ENCODE data around the gene KLK12.
A peak's percentile ranks its signal among the peaks of the same experiment; 100 is the strongest.
"Not testable (repeated sequence)": the region's sequence is repeated elsewhere in the genome, so short reads cannot be mapped to it uniquely, and the experiment has no call there.

KLK12 gene

DNA sequence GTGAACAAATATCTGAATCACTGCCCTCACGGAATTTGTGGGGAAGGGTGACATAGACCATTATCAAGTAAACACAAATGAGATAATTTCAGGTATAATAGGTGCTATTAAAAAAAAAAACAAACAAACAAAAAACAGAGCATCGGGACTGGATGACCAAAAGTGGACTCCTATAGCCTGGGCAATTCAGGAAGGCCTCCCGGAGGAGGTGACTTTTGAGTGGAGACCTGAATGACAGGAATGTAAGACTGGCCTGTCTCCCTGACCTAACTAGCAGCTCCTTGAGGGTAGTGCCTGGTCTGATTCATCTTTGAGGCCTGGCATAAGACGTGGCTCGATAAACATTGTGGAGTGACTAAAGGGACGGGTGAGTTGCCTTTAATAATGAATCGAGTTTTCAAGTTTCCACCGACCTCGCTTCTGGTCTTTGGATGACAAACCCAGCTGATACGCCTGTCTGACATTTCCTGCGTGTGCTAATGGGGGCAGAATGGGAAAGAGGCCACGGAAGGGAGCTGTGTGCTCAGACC, 22.1 kb downstream of the KLK12 start:
- DNase-seq, result no peak

GRCh38 chr19:51010066-51010795, 24.6 kb downstream of the KLK12 start:
- DNase-seq, result no peak

DNA sequence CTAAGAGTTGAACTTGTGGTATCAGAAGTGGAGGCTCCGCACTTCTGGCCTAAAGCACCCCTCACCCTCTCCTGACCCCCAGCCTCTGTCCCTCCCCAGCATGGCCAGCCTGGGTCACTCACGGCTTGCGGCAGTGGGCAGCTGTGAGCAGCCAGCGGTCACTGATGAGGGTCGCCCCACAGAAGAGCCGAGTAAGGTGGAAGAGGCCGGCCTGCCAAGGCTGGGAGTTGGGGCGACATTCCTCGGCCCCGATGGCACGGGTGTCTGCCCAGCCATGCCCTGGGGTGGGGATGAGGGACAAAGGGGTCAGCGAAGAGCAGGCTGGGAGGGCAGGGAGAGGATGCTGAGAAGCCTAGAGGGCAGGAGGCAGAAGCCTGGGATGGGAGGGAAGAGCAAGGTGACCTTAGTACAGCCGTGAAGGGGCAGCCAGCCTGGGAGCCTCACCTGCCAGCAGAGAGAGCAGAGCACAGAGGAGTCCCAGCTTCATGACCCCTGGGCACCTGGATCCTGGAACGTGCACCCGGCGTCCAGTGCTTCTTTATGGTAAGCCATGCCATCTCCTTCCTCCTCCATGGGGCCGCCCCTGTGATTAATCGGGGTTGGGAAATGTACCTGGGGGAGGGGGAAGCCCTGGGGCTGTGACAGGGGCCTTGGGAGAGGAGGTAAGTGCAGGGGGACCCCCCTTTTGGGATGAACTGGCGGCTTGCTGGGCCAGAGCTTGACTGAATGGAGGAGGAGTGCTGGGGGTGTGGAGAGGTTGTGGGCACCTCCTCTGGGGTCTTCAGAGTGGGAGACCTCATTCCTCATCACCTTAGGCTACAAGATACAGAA, 25.5 kb downstream of the KLK12 start:
- no peak for DNase-seq

GRCh38 chr19:51007488-51007887, 27.3 kb downstream of the KLK12 start:
- DNase-seq, result no peak

DNA sequence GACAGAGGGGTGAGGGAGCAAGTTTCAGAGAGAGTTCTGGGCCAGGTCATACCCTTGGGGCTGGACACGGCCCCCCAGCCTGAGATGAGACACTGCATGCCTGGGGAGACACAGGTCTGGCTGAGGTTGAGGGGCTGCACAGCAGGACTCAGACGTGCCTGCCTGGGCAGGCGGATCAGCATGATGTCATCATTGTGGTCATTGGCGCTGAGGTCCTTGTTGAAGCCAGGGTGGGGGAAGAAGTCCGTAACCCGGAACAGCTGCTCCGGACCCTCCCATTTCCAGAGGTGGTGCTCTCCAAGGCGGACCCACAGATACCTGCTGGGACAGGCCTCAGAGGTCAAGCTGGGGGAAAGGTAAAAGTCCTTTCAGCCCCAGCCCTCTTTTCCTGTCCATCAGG, 28.4 kb downstream of the KLK12 start:
- DNase-seq, result no peak

- DNase-seq, result no peak
Measured at GRCh38 chr19:51005248-51005647, 29.6 kb downstream of the KLK12 start.

GRCh38 chr19:51003316-51003715, 31.5 kb downstream of the KLK12 start:
- DNase-seq, result no peak

DNA sequence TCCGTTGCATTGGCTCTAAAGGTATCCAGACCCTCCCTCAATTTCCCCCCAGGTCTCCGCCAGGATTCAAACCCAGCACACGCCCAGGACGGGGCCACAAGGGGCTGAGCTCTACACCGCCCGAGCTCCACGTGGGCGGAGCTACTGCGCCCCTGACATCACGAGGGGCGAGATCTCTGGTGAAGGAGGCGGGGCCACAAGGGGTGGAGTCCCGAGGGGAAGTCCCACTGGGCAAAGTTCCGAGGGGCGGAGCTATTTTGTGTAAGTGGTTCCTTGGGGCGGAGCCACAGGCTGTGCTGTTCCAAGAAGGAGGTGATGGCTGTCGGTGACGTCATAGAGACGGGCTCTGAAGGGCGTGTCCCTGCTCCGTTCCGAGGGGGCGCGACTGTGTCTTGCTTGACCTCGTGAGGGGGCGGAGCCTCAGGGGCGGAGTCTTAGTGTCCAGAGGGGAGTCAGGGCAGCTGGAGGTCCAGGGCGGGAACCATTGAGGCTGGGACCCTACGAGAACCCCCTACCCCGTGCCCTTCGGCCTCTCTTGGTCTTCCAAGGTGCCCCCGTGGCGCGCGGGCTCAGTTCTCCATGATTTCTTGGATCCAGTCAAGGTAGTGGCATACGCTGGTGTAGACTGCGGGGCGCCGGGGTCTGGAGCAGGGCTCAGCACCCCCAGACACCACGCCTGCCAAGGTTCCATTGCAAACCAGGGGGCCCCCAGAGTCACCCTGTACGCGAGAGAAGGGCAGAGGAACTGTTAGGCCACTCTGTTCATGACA, 32.1 kb downstream of the KLK12 start:
- peak; percentile 2 for DNase-seq

DNA sequence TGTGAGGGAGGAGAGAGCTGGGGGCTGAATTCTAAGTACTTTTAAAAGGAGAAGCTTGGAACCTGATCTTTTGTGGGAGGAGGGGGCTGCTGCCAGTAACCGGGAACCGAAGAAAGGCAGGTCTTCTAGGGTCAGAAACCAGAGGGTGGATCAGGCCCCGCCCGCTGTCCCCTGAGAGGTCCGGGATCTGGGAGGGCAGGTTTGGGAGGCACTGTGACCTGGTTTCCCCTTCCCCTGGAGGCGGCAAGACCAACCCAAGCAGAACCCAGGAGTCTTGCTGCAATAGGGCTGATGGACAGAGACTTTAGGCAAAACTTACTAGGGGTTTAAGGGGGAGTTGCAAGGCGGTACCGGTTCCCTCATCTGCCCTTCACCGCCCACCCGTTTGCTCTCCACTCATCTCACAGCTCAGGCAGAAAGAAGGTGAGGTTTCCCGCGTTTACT, 32.7 kb downstream of the KLK12 start:
- DNase-seq, result no peak

- DNase-seq, result no peak
Measured at GRCh38 chr19:51001515-51001914, 33.3 kb downstream of the KLK12 start, which contains the start of gene KLK8. KLK8 (minus strand) TSS chr19:51001604; CDS start chr19:51001167, 437 bp downstream.

- DNase-seq, result no peak
Measured at GRCh38 chr19:51000981-51001380, 33.8 kb downstream of the KLK12 start.

- no peak for DNase-seq
Measured at GRCh38 chr19:51000426-51000825, 34.4 kb downstream of the KLK12 start.

DNA sequence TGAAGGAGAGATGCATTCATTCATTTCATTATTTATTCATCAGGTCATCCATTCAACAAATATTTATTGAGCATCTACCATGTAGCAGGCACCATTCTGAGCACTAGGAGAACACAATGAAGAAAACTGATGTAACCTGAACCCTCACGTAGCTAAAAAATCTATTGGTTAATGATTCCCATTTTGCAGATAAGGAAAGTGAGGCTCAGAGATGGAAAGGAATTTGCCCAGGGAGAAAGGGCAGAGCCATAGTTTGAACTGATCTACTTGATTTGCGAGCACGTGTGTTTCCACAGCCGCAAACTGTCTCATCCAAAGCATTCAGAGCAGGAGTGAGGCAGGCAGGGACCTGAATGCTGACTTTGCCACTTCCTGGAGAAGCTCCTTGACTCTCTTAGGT, 36.1 kb downstream of the KLK12 start:
- no peak for DNase-seq

DNA sequence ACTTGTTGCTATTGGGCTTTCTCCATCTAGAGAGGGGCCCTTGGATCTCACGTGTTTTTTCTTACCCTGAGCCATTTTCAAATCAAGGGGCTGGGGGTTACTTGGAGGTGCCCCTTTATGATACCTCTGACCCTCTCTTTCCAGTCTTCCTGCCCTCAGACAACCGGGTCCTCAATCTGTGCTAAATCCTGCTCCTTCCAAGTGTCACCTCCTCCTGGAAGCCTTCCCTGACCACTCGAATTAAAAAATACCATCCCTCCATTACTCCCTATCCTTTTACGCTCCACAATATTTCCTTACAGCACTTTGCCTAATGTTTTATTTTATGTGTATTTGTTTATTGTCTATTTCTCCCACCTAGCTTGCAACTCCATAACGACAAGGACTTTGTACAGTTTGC, 36.7 kb downstream of the KLK12 start:
- no peak for DNase-seq

DNA sequence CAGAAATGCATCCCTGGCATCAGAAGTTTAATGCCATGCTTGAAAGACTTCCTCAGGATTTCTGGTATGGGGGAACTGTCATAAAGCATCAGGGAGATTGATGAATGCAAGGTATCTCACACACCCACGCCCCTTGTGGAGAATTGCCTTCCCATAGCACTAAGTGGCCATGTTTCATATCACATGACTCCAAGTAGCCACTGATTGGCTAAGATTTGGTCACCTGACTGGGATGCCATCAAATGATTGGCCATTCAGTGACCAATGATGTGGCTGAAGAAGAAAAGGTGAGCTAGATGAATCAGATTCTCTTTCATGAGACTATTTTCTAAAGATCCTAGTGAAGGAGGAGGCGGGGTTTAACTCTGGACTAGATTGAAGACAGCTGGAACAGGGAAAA, 40.7 kb downstream of the KLK12 start:
- DNase-seq, result no peak

- no peak for DNase-seq
Measured at GRCh38 chr19:50992666-50993035, 42.2 kb downstream of the KLK12 start.

DNA sequence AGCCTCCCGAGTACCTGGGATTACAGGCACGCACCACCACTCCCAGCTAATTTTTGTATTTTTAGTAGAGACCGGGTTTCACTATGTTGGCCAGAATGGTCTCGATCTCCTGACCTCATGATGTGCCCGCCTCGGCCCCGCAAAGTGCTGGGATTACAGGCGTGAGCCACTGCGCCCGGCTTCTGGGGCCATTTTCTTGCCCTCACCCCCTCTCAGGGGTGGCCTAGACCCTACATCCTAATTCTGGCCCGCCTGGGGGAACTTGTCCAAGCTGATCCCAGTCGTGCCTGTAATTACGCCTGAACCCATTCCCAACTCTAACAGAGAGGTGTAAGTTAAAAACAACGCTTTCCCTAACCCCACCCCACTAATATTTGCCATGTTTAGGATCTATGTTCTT, 50.4 kb downstream of the KLK12 start:
- DNase-seq, result not testable (repeated sequence)

GRCh38 chr19:50983625-50984292, 51.0 kb downstream of the KLK12 start, which contains the start of gene KLK7:
KLK7 (minus strand) TSS chr19:50983917; CDS start chr19:50982399, 1,518 bp downstream.
- no peak for DNase-seq

DNA sequence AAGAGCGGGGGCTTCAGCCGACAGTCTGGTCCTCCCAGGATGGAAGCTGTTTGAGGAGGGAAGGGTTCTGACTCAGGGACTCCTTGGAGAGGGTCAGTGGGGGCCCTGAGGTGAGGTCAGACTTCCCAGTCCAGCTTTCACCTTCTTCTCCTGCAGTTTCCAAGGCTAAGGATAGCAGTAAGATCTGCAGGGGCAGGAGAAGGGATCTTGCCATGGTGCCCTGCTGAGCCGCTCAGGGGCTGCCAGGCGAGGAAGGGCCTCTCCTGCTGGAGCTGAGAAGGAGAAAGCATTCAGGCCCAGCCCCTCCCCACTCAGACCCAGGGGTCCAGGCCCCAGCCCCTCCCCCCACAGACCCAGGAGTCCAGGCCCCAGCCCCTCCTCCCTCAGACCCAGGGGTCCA, 52.6 kb downstream of the KLK12 start:
- no peak for DNase-seq

GRCh38 chr19:50981587-50982146, 53.1 kb downstream of the KLK12 start:
- no peak for DNase-seq

DNA sequence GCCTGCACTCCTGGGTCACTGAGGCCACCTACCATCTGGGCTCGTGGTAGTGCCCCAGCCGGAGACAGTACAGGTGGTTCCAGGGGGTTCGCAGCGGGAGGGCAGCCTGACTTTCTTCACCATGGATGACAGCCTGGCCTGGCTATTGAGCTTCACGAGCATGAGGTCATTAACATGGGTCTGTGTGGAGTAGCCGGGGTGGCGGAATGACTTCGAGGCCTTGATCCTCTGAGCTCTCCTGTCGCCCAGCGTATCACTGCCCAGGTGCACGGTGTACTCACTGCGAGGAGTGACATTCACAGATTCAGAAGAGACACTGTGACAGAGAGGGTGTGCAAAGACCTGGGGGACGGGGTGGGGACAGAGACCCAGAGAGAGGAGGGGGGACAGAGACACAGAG, 54.6 kb downstream of the KLK12 start:
- DNase-seq, result no peak

GRCh38 chr19:50979758-50980157, 55.0 kb downstream of the KLK12 start:
- no peak for DNase-seq

All from fibroblast of skin of right biceps (primary cell).